Heart left ventricle (tissue), 16 donors: ENCODE data around the gene KCNC1. TPM values are rescaled to one million over a fixed set of nuclear protein-coding genes. Genes with fewer than 3 reads are reported as not detected.

ENCODE experiments used
- ATAC-seq, 4 donors: fragments of 200-7000 bp; cut with Tn5 transposase; one replicate each; pipeline ENCODE4 v1.9.1; 2020 to 2022; ENCODE audit warnings: moderate library complexity in 4 of 4, mild to moderate bottlenecking in 3 of 4, moderate number of reproducible peaks in 1 of 4
- DNase-seq, 5 donors: peaks; one replicate each; pipeline ENCODE4 v3.0.0-alpha.2; 2020
- H3K27ac ChIP-seq, 12 donors: fragments of 200-600 bp; sonication (generic) in 4 of 12; one replicate each; pipeline versions ENCODE4 v1.5.0 to v1.8.0; 2016 to 2022; ENCODE audit warnings: mild to moderate bottlenecking in 2 of 12
- H3K27me3 ChIP-seq, 9 donors: fragments of 200-600 bp; sonication (generic) in 2 of 9; one replicate each; pipeline versions ENCODE4 v1.5.1 to v1.8.0; 2016 to 2022; ENCODE audit warnings: mild to moderate bottlenecking in 3 of 9
- H3K36me3 ChIP-seq, 9 donors: fragments of 200-600 bp; sonication (generic) in 2 of 9; one replicate each; pipeline versions ENCODE4 v1.5.0 to v1.8.0; 2018 to 2022; ENCODE audit warnings: mild to moderate bottlenecking in 2 of 9
- H3K4me1 ChIP-seq, 12 donors: fragments of 200-600 bp; sonication (generic) in 4 of 12; one replicate each; pipeline versions ENCODE4 v1.5.0 to v1.8.0; 2016 to 2022; ENCODE audit warnings: mild to moderate bottlenecking in 3 of 12
- H3K4me3 ChIP-seq, 12 donors: fragments of 200-600 bp; sonication (generic) in 4 of 12; one replicate each; pipeline versions ENCODE4 v1.5.0 to v1.8.0; 2017 to 2022; ENCODE audit warnings: mild to moderate bottlenecking in 9 of 12, moderate library complexity in 4 of 12
- H3K9me3 ChIP-seq, 12 donors: fragments of 200-600 bp; sonication (generic) in 4 of 12; one replicate each; pipeline versions ENCODE4 v1.5.0 to v1.8.0; 2016 to 2022; ENCODE audit warnings: mild to moderate bottlenecking in 1 of 12
- CTCF ChIP-seq, 12 donors: fragments of 200-600 bp; sonication (generic) in 4 of 12; IDR thresholded peaks; one replicate each; pipeline versions ENCODE4 v1.5.0 to v1.8.0; 2018 to 2022; ENCODE audit warnings: antibody characterized with exemption in 12 of 12, mild to moderate bottlenecking in 5 of 12
- POLR2A ChIP-seq, 2 donors: fragments of 450-650 bp; IDR thresholded peaks; one replicate each; pipeline ENCODE4 v1.6.1; 2017; ENCODE audit warnings: antibody characterized with exemption in 2 of 2, mild to moderate bottlenecking in 2 of 2, moderate library complexity in 2 of 2
- WGBS, 4 donors: extraction: QIAGEN DNeasy Blood & Tissue Kit in 2 of 4; methylation state at CpG; one replicate each; pipeline versions ENCODE4 v1.1.5 to v1.1.7; 2013 to 2018; 5-methylcytosine and 5-hydroxymethylcytosine counted together
- intact Hi-C, 10 donors: fragments of 100-400 bp; cut with DNase I; formaldehyde crosslinking; loops; one replicate each; pipeline versions ENCODE4 v1.11.1 to v1.14.2; 2022
- polyA plus RNA-seq, 2 donors: library from polyadenylated mRNA; stranded (reverse); fragments of 200-250 nt; gene quantifications; one replicate each; pipeline ENCODE4 v1.2.3, GENCODE V29; 2013
- total RNA-seq, 9 donors: library from RNA; depleted of rRNA in 2 of 9; stranded (reverse); fragments of >200 nt in 2 of 9; fragmentation: NEBNext Ultra II Directional in 3 of 9; extraction: Animal tissue kit (Norgen Biotek cat#: 25700) in 3 of 9; gene quantifications; one replicate each; pipeline versions ENCODE4 v1.1.0 to v1.2.4, GENCODE V29; 2016 to 2023
- donor health status: ischemic (EF 13 %, LVEDD 7.1; RV severe dilation, severe dysfunction).
- donor health status: healthy with polysubstance abuse.
- donor health status: DM: no; HTN: yes; CAD: no.
- donor health status: DM: no; HTN: no; CAD: no.
- donor health status: ischemic (EF 25% LVEDD 6.9; RV normal size, moderate dysfunction).
- donor health status: ischemic (EF 25% LVEDD 5.7; RV mildly dilated, moderate dysfunction).
- donor health status: healthy.
- donor health status: DM: yes; HTN: yes; CAD: no.
- donor health status: ischemic (EF 35%, LVEDD 5.7; RV mildly dilated, moderate dysfunction).
- donor health status: nonischemic (EF 11% LVEDD 7.7; RV severe dilation, severe dysfunction).
- donor health status: DM: yes; HTN: yes; CAD: no.
- donor health status: PGD.
- donor health status: ischemic (EF 29% LVEDD 5.4; RV normal size, mild dysfunction).
- donor health status: nonischemic (EF 23%, LVEDD 6.1; RV moderate dilation, normal function).

KCNC1 gene
- total and polyA plus RNA-seq, 11 donors: 0.02 to 0.25 (median 0.05) TPM; not detected in 8

- Histone ChIP-seq H3K36me3 (no peaks in the 10 kb centered on the region), H3K4me1 (peaks cover 0 to 6% (median 0%) of the 10 kb centered on the region in 12 donors), H3K9me3 (no peaks in the 10 kb centered on the region), H3K4me3 (no peak overlapping the region), H3K27me3 (peaks cover 8 to 53% (median 19%) of the 10 kb centered on the region in 9 donors), H3K27ac (no peak overlapping the region)
- intact Hi-C loops: no loop called here
- ATAC-seq: no peak
- no peak for DNase-seq
- WGBS, 4 donors: 43 to 57% (median 49%) methylated on average over 2 of the region's 2 CpGs
- TF ChIP-seq CTCF (IDR thresholded peaks at IDR 0.05): no peak
- no peak for TF ChIP-seq POLR2A (IDR thresholded peaks at IDR 0.05)
Observed at GRCh38 chr11:17691550-17691949, 43.0 kb upstream of the KCNC1 start.

- intact Hi-C loops: no loop called here
- 62 to 68% (median 64%) methylated on average over 10 of the region's 10 CpGs for WGBS, 4 donors
- peaks cover 0 to 6% (median 0%) of the 10 kb centered on the region in 12 donors for H3K4me1 ChIP-seq
- no peak overlapping the region for H3K4me3 ChIP-seq
- no peaks in the 10 kb centered on the region for H3K9me3 ChIP-seq
- no peak for ATAC-seq
- TF ChIP-seq CTCF (IDR thresholded peaks at IDR 0.05): no peak
- peaks cover 8 to 51% (median 20%) of the 10 kb centered on the region in 9 donors for H3K27me3 ChIP-seq
- no peak for DNase-seq
- no peaks in the 10 kb centered on the region for H3K36me3 ChIP-seq
- H3K27ac ChIP-seq: no peak overlapping the region
Observed at GRCh38 chr11:17691976-17692375, 42.6 kb upstream of the KCNC1 start.

- Histone ChIP-seq H3K4me3 (no peak overlapping the region), H3K9me3 (no peaks in the 10 kb centered on the region), H3K27ac (no peak overlapping the region), H3K36me3 (no peaks in the 10 kb centered on the region), H3K4me1 (peaks cover 0 to 6% (median 0%) of the 10 kb centered on the region in 12 donors), H3K27me3 (peaks cover 8 to 49% (median 20%) of the 10 kb centered on the region in 9 donors)
- TF ChIP-seq CTCF (IDR thresholded peaks at IDR 0.05): no peak
- TF ChIP-seq POLR2A (IDR thresholded peaks at IDR 0.05): no peak
- peak in 1 of 4 donors; percentile 29 for ATAC-seq
- 32 to 59% (median 42%) methylated on average over 7 of the region's 7 CpGs for WGBS, 4 donors
- intact Hi-C loops: no loop called here
- DNase-seq: no peak
Observed at GRCh38 chr11:17692931-17693330, 41.6 kb upstream of the KCNC1 start.

- no peaks in the 10 kb centered on the region for H3K36me3 ChIP-seq
- no peaks in the 10 kb centered on the region for H3K9me3 ChIP-seq
- H3K27ac ChIP-seq: no peak overlapping the region
- intact Hi-C loops: no loop called here
- no peak overlapping the region for H3K4me3 ChIP-seq
- peaks cover 0 to 6% (median 0%) of the 10 kb centered on the region in 12 donors for H3K4me1 ChIP-seq
- DNase-seq: no peak
- ATAC-seq: no peak
- TF ChIP-seq CTCF (IDR thresholded peaks at IDR 0.05) (no peak), POLR2A (IDR thresholded peaks at IDR 0.05) (no peak)
- H3K27me3 ChIP-seq: peaks cover 8 to 47% (median 20%) of the 10 kb centered on the region in 9 donors
- 70 to 76% (median 72%) methylated on average over 4 of the region's 4 CpGs for WGBS, 4 donors
Observed at GRCh38 chr11:17693531-17693930, 41.0 kb upstream of the KCNC1 start.
